ENCODE results near the gene WDR5. TPM values are rescaled to one million over a fixed set of nuclear protein-coding genes. Genes with fewer than 3 reads are reported as not detected.
A peak's percentile ranks its signal among the peaks of the same experiment; 100 is the strongest.

Gene WDR5
- total RNA-seq, 1 donor from 2014 or later: 46.8 TPM

- Mint-ChIP-seq H3K4me1 (ENCODE audit: low read depth) (peaks cover 25% of the 10 kb centered on the region), H3K36me3 (ENCODE audit: insufficient read depth) (peaks cover 5% of the 10 kb centered on the region), H3K27me3 (no peaks in the 10 kb centered on the region), H3K27ac (peak overlapping the region; percentile 96), H3K4me3 (ENCODE audit: low read depth) (peak overlapping the region; percentile 92), H3K9me3 (ENCODE audit: low read depth) (no peaks in the 10 kb centered on the region)
- peak; percentile 34 for DNase-seq (ENCODE audit: low spot score, unreplicated experiment)
- no peak for TF ChIP-seq CTCF (IDR thresholded peaks at IDR 0.05; ENCODE audit: unreplicated experiment)
Measured at GRCh38 chr9:134136118-134136995, 475 bp downstream of the WDR5 start.

DNA sequence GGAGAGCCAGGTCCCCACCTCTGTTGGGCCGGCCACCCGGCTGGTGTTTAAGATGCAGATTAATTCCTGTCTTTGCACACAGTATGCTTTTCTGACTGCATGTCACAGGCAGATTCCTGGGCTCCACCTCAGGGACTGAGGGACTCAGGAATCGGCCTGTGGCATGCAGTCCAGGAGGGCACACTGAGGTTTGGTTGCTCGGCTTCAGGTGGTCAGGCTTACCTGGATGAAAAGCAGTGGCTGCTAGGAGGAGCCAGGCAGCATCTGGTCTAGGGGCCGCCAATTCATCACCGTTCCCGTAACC lies 1.1 kb downstream of the WDR5 start:
- Mint-ChIP-seq H3K9me3 (ENCODE audit: low read depth) (no peaks in the 10 kb centered on the region), H3K36me3 (ENCODE audit: insufficient read depth) (peaks cover 9% of the 10 kb centered on the region), H3K27me3 (no peaks in the 10 kb centered on the region), H3K4me1 (ENCODE audit: low read depth) (peaks cover 21% of the 10 kb centered on the region), H3K27ac (peak overlapping the region; percentile 96), H3K4me3 (ENCODE audit: low read depth) (peak overlapping the region; percentile 92)
- DNase-seq (ENCODE audit: low spot score, unreplicated experiment): no peak
- TF ChIP-seq CTCF (IDR thresholded peaks at IDR 0.05; ENCODE audit: unreplicated experiment): no peak

- TF ChIP-seq CTCF (IDR thresholded peaks at IDR 0.05; ENCODE audit: unreplicated experiment): no peak
- Mint-ChIP-seq H3K27me3 (no peaks in the 10 kb centered on the region), H3K4me3 (ENCODE audit: low read depth) (peak overlapping the region; percentile 64), H3K9me3 (ENCODE audit: low read depth) (no peaks in the 10 kb centered on the region), H3K36me3 (ENCODE audit: insufficient read depth) (peaks cover 15% of the 10 kb centered on the region), H3K27ac (peak overlapping the region; percentile 87), H3K4me1 (ENCODE audit: low read depth) (peaks cover 21% of the 10 kb centered on the region)
- DNase-seq (ENCODE audit: low spot score, unreplicated experiment): no peak
Measured at GRCh38 chr9:134138292-134138691, 2.4 kb downstream of the WDR5 start.

GRCh38 chr9:134139081-134139480 lies 3.2 kb downstream of the WDR5 start:
- Mint-ChIP-seq H3K4me3 (ENCODE audit: low read depth) (peak overlapping the region; percentile 64), H3K27ac (no peak overlapping the region), H3K27me3 (no peaks in the 10 kb centered on the region), H3K36me3 (ENCODE audit: insufficient read depth) (peaks cover 16% of the 10 kb centered on the region), H3K4me1 (ENCODE audit: low read depth) (peaks cover 21% of the 10 kb centered on the region), H3K9me3 (ENCODE audit: low read depth) (no peaks in the 10 kb centered on the region)
- no peak for DNase-seq (ENCODE audit: low spot score, unreplicated experiment)
- no peak for TF ChIP-seq CTCF (IDR thresholded peaks at IDR 0.05; ENCODE audit: unreplicated experiment)

GRCh38 chr9:134141906-134142305 lies 6.0 kb downstream of the WDR5 start:
- H3K36me3 Mint-ChIP-seq (ENCODE audit: insufficient read depth): peaks cover 24% of the 10 kb centered on the region
- H3K4me3 Mint-ChIP-seq (ENCODE audit: low read depth): no peak overlapping the region
- no peaks in the 10 kb centered on the region for H3K27me3 Mint-ChIP-seq
- peaks cover 11% of the 10 kb centered on the region for H3K4me1 Mint-ChIP-seq (ENCODE audit: low read depth)
- H3K9me3 Mint-ChIP-seq (ENCODE audit: low read depth): no peaks in the 10 kb centered on the region
- DNase-seq (ENCODE audit: low spot score, unreplicated experiment): no peak
- TF ChIP-seq CTCF (IDR thresholded peaks at IDR 0.05; ENCODE audit: unreplicated experiment): no peak
- no peak overlapping the region for H3K27ac Mint-ChIP-seq

All from progenitor cell of endocrine pancreas (in vitro differentiated cells).